Muscle of leg (tissue), 11 donors: ENCODE results near the gene ARFGEF3. TPM values are rescaled to one million over a fixed set of nuclear protein-coding genes. Genes with fewer than 3 reads are reported as not detected.
"Not testable (repeated sequence)": the region's sequence is repeated elsewhere in the genome, so short reads cannot be mapped to it uniquely, and the experiment has no call there.

Experiments used
- DNase-seq: peaks from one replicate; pipeline ENCODE4 v3.0.0; 2013
- H3K27ac ChIP-seq: one replicate; pipeline ENCODE4 v1.5.1; 2013; ENCODE audit warnings: mild to moderate bottlenecking, low read length, control low read depth
- H3K27me3 ChIP-seq: one replicate; pipeline ENCODE4 v1.6.1; 2013; ENCODE audit warnings: low read length; ENCODE audit not compliant: control insufficient read depth, insufficient read depth
- H3K36me3 ChIP-seq: one replicate; pipeline ENCODE4 v1.6.1; 2013; ENCODE audit warnings: low read length; ENCODE audit not compliant: control insufficient read depth, insufficient read depth
- H3K4me1 ChIP-seq: one replicate; pipeline ENCODE4 v1.6.1; 2013; ENCODE audit warnings: low read length; ENCODE audit not compliant: control insufficient read depth, insufficient read depth
- H3K4me3 ChIP-seq: one replicate; pipeline ENCODE4 v1.5.1; 2013; ENCODE audit warnings: low read length, control low read depth
- H3K9me3 ChIP-seq: replicated peaks from 2 replicates; pipeline ENCODE4 v1.6.1; 2013; ENCODE audit warnings: low read depth, low read length; ENCODE audit not compliant: control insufficient read depth
- WGBS: methylation state at CpG from one replicate; pipeline ENCODE4 v1.1.5; 2013; ENCODE audit warnings: missing lambda C conversion rate; ENCODE audit not compliant: insufficient coverage; 5-methylcytosine and 5-hydroxymethylcytosine counted together
- polyA plus RNA-seq, 8 donors: library from polyadenylated mRNA; unstranded; fragments of 120-200 nt; gene quantifications; one replicate each; pipeline versions ENCODE4 v1.2.1 to v1.2.3, GENCODE V29; 2013; ENCODE audit warnings: inconsistent platforms in 1 of 8, low replicate concordance in 1 of 8; ENCODE audit not compliant: insufficient read length in 8 of 8, insufficient read depth in 1 of 8
- total RNA-seq: library from RNA; stranded (reverse); fragments of 120-200 nt; gene quantifications from one replicate; pipeline ENCODE4 v1.2.4, GENCODE V29; 2013

The ARFGEF3 gene
- total and polyA plus RNA-seq, 9 donors = 0.21 to 1.6 (median 0.81) TPM

- no peak overlapping the region for H3K4me3 ChIP-seq
- 80% methylated on average over 1 of the region's 2 CpGs for WGBS
- H3K9me3 ChIP-seq = no peaks in the 10 kb centered on the region
- no peaks in the 10 kb centered on the region for H3K4me1 ChIP-seq
- H3K27me3 ChIP-seq = no peaks in the 10 kb centered on the region
- H3K36me3 ChIP-seq = no peaks in the 10 kb centered on the region
- H3K27ac ChIP-seq = no peak overlapping the region
- no peak for DNase-seq
Measured at GRCh38 chr6:138211048-138211581, 49.4 kb downstream of the ARFGEF3 start.

- 97% methylated on average over 3 of the region's 5 CpGs for WGBS
- H3K36me3 ChIP-seq = no peaks in the 10 kb centered on the region
Measured at GRCh38 chr6:138211601-138212000, 49.9 kb downstream of the ARFGEF3 start.

GRCh38 chr6:138212530-138212929 is 50.8 kb downstream of the ARFGEF3 start:
- not testable (repeated sequence) for H3K27ac ChIP-seq, H3K36me3 ChIP-seq, H3K4me3 ChIP-seq, H3K9me3 ChIP-seq, H3K27me3 ChIP-seq, DNase-seq, H3K4me1 ChIP-seq
- no CpG with 5 or more reads among the region's 2 CpGs for WGBS

More at GRCh38 chr6:138211601-138212000, 49.9 kb downstream of the ARFGEF3 start:
- no peaks in the 10 kb centered on the region for H3K27me3 ChIP-seq
- H3K4me1 ChIP-seq = no peaks in the 10 kb centered on the region
- no peak overlapping the region for H3K4me3 ChIP-seq
- H3K9me3 ChIP-seq = no peaks in the 10 kb centered on the region
- H3K27ac ChIP-seq = no peak overlapping the region
- DNase-seq = no peak

GRCh38 chr6:138215093-138215782 is 53.5 kb downstream of the ARFGEF3 start:
- H3K9me3 ChIP-seq = no peaks in the 10 kb centered on the region
- no peaks in the 10 kb centered on the region for H3K36me3 ChIP-seq
- H3K4me3 ChIP-seq = no peak overlapping the region
- no peaks in the 10 kb centered on the region for H3K27me3 ChIP-seq
- no peak overlapping the region for H3K27ac ChIP-seq
- no peaks in the 10 kb centered on the region for H3K4me1 ChIP-seq
- WGBS = 55% methylated on average over 5 of the region's 7 CpGs
- DNase-seq = no peak

GRCh38 chr6:138218449-138218848 is 56.7 kb downstream of the ARFGEF3 start, which contains the start of gene PBOV1:
Gene PBOV1, minus strand, starts transcription at chr6:138218491. Its CDS starts 96 bp downstream, at chr6:138218395.
- no peak for DNase-seq
- WGBS = no CpG with 5 or more reads among the region's 2 CpGs
- Histone ChIP-seq H3K27me3 (no peaks in the 10 kb centered on the region), H3K36me3 (no peaks in the 10 kb centered on the region), H3K4me3 (no peak within 1 kb of the TSS), H3K27ac (no peak within 1 kb of the TSS), H3K9me3 (no peaks in the 10 kb centered on the region), H3K4me1 (no peaks in the 10 kb centered on the region)

GRCh38 chr6:138219398-138219797 is 57.7 kb downstream of the ARFGEF3 start:
- no peak for DNase-seq
- 83% methylated on average over 1 of the region's 3 CpGs for WGBS

GRCh38 chr6:138219901-138220300 is 58.2 kb downstream of the ARFGEF3 start:
- Histone ChIP-seq H3K27ac (no peak overlapping the region), H3K36me3 (no peaks in the 10 kb centered on the region), H3K4me1 (no peaks in the 10 kb centered on the region), H3K9me3 (no peaks in the 10 kb centered on the region), H3K27me3 (no peaks in the 10 kb centered on the region), H3K4me3 (no peak overlapping the region)
- DNase-seq = no peak
- 100% methylated on average over 1 of the region's 4 CpGs for WGBS

More at GRCh38 chr6:138219398-138219797, 57.7 kb downstream of the ARFGEF3 start:
- Histone ChIP-seq H3K4me1 (no peaks in the 10 kb centered on the region), H3K4me3 (no peak overlapping the region), H3K9me3 (no peaks in the 10 kb centered on the region), H3K27ac (no peak overlapping the region), H3K36me3 (no peaks in the 10 kb centered on the region), H3K27me3 (no peaks in the 10 kb centered on the region)

- no peaks in the 10 kb centered on the region for H3K27me3 ChIP-seq
- H3K4me1 ChIP-seq = no peaks in the 10 kb centered on the region
- no peak overlapping the region for H3K27ac ChIP-seq
- WGBS = 80% methylated on average over 1 of the region's 4 CpGs
- H3K9me3 ChIP-seq = no peaks in the 10 kb centered on the region
- H3K4me3 ChIP-seq = no peak overlapping the region
- H3K36me3 ChIP-seq = no peaks in the 10 kb centered on the region
- no peak for DNase-seq
Measured at GRCh38 chr6:138222901-138223546, 61.3 kb downstream of the ARFGEF3 start.

- 71% methylated on average over 1 of the region's 4 CpGs for WGBS
- no peaks in the 10 kb centered on the region for H3K36me3 ChIP-seq
- no peak for DNase-seq
Measured at GRCh38 chr6:138225953-138226352, 64.2 kb downstream of the ARFGEF3 start.

GRCh38 chr6:138226700-138227315 is 65.1 kb downstream of the ARFGEF3 start:
- no peak for DNase-seq
- 88% methylated on average over 3 of the region's 4 CpGs for WGBS
- Histone ChIP-seq H3K9me3 (no peaks in the 10 kb centered on the region), H3K27me3 (no peaks in the 10 kb centered on the region), H3K27ac (no peak overlapping the region), H3K36me3 (no peaks in the 10 kb centered on the region), H3K4me3 (no peak overlapping the region), H3K4me1 (no peaks in the 10 kb centered on the region)

More at GRCh38 chr6:138225953-138226352, 64.2 kb downstream of the ARFGEF3 start:
- no peaks in the 10 kb centered on the region for H3K4me1 ChIP-seq
- H3K9me3 ChIP-seq = no peaks in the 10 kb centered on the region
- H3K4me3 ChIP-seq = no peak overlapping the region
- H3K27ac ChIP-seq = no peak overlapping the region
- H3K27me3 ChIP-seq = no peaks in the 10 kb centered on the region
